NCI-H524 (cell line): ENCODE measurements around the gene ZMYM4.
A peak's percentile ranks its signal among the peaks of the same experiment; 100 is the strongest.
"Not testable (repeated sequence)": the region's sequence is repeated elsewhere in the genome, so short reads cannot be mapped to it uniquely, and the experiment has no call there.

ENCODE experiments used
- DNase-seq, 2 experiments: peaks; one replicate each; lab custom pipeline; 2025; lab: John Stamatoyannopoulos, UW

Gene ZMYM4

GRCh38 chr1:35326246-35326866 is 57.8 kb downstream of the ZMYM4 start:
- no peak for DNase-seq

- not testable (repeated sequence) for DNase-seq
Measured at GRCh38 chr1:35331618-35332017, 63.1 kb downstream of the ZMYM4 start.

- no peak for DNase-seq
Measured at GRCh38 chr1:35334485-35334884, 66.0 kb downstream of the ZMYM4 start.

GRCh38 chr1:35340519-35340918 is 72.0 kb downstream of the ZMYM4 start:
- DNase-seq: no peak

GRCh38 chr1:35345439-35345981 is 77.0 kb downstream of the ZMYM4 start:
- no peak for DNase-seq

GRCh38 chr1:35350872-35351271 is 82.4 kb downstream of the ZMYM4 start:
- no peak for DNase-seq

GRCh38 chr1:35359995-35360394 is 91.5 kb downstream of the ZMYM4 start:
- no peak for DNase-seq

GRCh38 chr1:35361638-35362037 is 93.1 kb downstream of the ZMYM4 start:
- DNase-seq: no peak

GRCh38 chr1:35364741-35365140 is 96.2 kb downstream of the ZMYM4 start:
- DNase-seq: no peak

- no peak for DNase-seq
Measured at GRCh38 chr1:35367914-35368313, 99.4 kb downstream of the ZMYM4 start.

- peak in 1 of 2 experiments; percentile 10 for DNase-seq
Measured at GRCh38 chr1:35369922-35370671, 101.6 kb downstream of the ZMYM4 start.

GRCh38 chr1:35371506-35371905 is 103.0 kb downstream of the ZMYM4 start:
- no peak for DNase-seq

GRCh38 chr1:35377555-35377954 is 109.0 kb downstream of the ZMYM4 start:
- no peak for DNase-seq

GRCh38 chr1:35379317-35380000 is 111.0 kb downstream of the ZMYM4 start:
- DNase-seq: no peak

GRCh38 chr1:35380111-35380510 is 111.6 kb downstream of the ZMYM4 start:
- DNase-seq: not testable (repeated sequence)

GRCh38 chr1:35382107-35382506 is 113.6 kb downstream of the ZMYM4 start:
- DNase-seq: no peak

GRCh38 chr1:35386290-35386689 is 117.8 kb downstream of the ZMYM4 start:
- no peak for DNase-seq

- DNase-seq: no peak
Measured at GRCh38 chr1:35386959-35387358, 118.5 kb downstream of the ZMYM4 start.

GRCh38 chr1:35390600-35391494 is 122.3 kb downstream of the ZMYM4 start:
- no peak for DNase-seq

GRCh38 chr1:35394386-35394785 is 125.9 kb downstream of the ZMYM4 start:
- DNase-seq: no peak

GRCh38 chr1:35398739-35399138 is 130.2 kb downstream of the ZMYM4 start:
- DNase-seq: no peak

- DNase-seq: no peak
Measured at GRCh38 chr1:35401049-35401448, 132.5 kb downstream of the ZMYM4 start.
